Tibial artery (tissue), 4 donors: ENCODE results near the gene HSF4.

Experiments
- DNase-seq, 2 donors: peaks; one replicate each; pipeline ENCODE4 v3.0.0-alpha.2; 2019
- H3K27ac ChIP-seq, 2 donors: fragments of 200-600 bp; sonication (generic) in 1 of 2; 1 replicate in 1 of 2; 2 replicates in 1 of 2; pipeline ENCODE4 v1.5.1; 2018 to 2019; ENCODE audit warnings: mild to moderate bottlenecking in 1 of 2
- H3K27me3 ChIP-seq, 2 donors: fragments of 200-600 bp; sonication (generic) in 1 of 2; one replicate each; pipeline versions ENCODE4 v1.5.1 to v1.6.0; 2016 to 2019
- H3K36me3 ChIP-seq, 3 donors: fragments of 200-600 bp; sonication (generic) in 2 of 3; one replicate each; pipeline ENCODE4 v1.5.1; 2016 to 2019; ENCODE audit warnings: mild to moderate bottlenecking in 2 of 3
- H3K4me1 ChIP-seq, 4 donors: fragments of 200-600 bp; sonication (generic) in 2 of 4; 1 replicate in 3 of 4; 2 replicates in 1 of 4; pipeline ENCODE4 v1.5.1; 2016 to 2019
- H3K4me3 ChIP-seq, 2 donors: fragments of 200-600 bp; sonication (generic) in 1 of 2; 1 replicate in 1 of 2; 2 replicates in 1 of 2; pipeline ENCODE4 v1.5.1; 2018 to 2019; ENCODE audit warnings: mild to moderate bottlenecking in 2 of 2
- H3K9me3 ChIP-seq, 3 donors: fragments of 200-600 bp; sonication (generic) in 1 of 3; one replicate each; pipeline ENCODE4 v1.5.1; 2016 to 2019
- intact Hi-C: fragments of 100-400 bp; cut with DNase I; formaldehyde crosslinking; loops from one replicate; pipeline ENCODE4 v1.15.0; 2023; ENCODE audit warnings: low total_unique reads
- TF ChIP-seq, protein P1 (sequence below), 2 experiments: fragments of 200-600 bp in 1 of 2; fragments of 450-650 bp in 1 of 2; IDR thresholded peaks; one replicate each; pipeline ENCODE4 v1.5.1; 2017 to 2019; ENCODE audit warnings: antibody characterized with exemption in 2 of 2, mild to moderate bottlenecking in 1 of 2, moderate library complexity in 1 of 2

HSF4 gene

DNA sequence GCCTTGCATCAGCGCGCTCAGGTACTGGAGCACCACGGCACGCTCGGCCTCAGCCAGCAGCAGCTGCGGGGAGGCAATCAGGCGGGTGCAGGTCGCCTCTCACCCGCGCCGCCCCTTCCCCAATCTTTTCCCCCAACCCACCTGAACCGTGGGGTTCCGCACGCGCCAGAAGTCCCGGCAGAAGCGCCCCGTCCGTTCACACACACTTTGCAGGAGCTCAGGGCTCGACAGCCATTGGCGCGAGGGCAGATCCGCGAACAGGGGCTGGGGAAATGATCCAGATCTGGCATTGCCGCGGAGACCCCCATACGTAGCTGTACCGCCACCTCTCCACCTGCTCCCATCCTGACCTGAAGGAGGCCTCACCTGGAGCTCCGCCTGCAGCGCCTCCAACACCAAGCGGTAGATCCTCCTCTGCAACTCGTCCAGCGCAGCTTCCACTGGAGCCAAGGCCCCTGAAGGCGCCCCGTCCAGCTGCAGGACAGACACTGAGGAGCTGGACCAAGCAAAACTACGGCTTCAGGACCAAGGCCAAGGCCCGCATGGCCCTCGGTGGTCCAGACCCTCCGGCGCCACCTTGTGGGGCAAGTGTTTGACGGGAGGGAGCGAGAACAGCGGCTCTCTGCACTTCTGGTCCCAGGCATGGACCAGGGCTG, 20.6 kb downstream of the HSF4 start:
- Histone ChIP-seq H3K9me3 (no peaks in the 10 kb centered on the region), H3K27ac (peak overlapping the region in 1 of 2 donors; percentile 84), H3K4me3 (peak overlapping the region; percentile 2 to 90), H3K4me1 (peaks cover 0 to 33% (median 26%) of the 10 kb centered on the region in 4 donors), H3K27me3 (no peaks in the 10 kb centered on the region), H3K36me3 (no peaks in the 10 kb centered on the region)
- peak; percentile 93 to 96 for DNase-seq
- TF ChIP-seq, protein P1, sequence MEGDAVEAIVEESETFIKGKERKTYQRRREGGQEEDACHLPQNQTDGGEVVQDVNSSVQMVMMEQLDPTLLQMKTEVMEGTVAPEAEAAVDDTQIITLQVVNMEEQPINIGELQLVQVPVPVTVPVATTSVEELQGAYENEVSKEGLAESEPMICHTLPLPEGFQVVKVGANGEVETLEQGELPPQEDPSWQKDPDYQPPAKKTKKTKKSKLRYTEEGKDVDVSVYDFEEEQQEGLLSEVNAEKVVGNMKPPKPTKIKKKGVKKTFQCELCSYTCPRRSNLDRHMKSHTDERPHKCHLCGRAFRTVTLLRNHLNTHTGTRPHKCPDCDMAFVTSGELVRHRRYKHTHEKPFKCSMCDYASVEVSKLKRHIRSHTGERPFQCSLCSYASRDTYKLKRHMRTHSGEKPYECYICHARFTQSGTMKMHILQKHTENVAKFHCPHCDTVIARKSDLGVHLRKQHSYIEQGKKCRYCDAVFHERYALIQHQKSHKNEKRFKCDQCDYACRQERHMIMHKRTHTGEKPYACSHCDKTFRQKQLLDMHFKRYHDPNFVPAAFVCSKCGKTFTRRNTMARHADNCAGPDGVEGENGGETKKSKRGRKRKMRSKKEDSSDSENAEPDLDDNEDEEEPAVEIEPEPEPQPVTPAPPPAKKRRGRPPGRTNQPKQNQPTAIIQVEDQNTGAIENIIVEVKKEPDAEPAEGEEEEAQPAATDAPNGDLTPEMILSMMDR (IDR thresholded peaks at IDR 0.05) = peak; percentile 83 to 89
- intact Hi-C loops = loop anchor here (10.0 kb wide), 2 partner anchors 160 to 210 kb away; partner anchors contain the start of gene CBFB

DNA sequence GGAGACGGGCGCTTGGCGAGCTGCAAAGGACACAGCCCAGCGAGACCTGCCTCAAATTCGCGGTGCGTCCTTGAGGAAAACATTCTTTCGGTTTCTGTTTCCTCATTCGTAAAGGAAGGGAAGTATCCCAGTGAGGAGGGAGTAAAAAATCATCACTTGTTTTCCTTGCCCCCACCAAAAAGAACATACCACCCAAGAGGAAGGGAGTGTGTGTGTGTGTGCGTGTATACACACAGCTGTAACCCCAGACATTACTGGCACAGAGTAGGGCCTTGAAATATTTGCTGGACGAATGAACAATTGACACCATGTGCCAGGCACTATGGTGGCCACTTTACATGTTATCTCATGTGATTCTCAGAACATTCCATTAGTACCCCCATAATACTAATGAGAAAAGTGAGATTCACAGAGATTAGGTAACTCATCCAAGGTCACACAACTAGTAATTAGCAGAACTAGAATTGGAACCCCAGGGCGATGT, 21.1 kb downstream of the HSF4 start:
- Histone ChIP-seq H3K4me1 (peaks cover 0 to 33% (median 26%) of the 10 kb centered on the region in 4 donors), H3K9me3 (no peaks in the 10 kb centered on the region), H3K4me3 (peak overlapping the region; percentile 2 to 90), H3K36me3 (no peaks in the 10 kb centered on the region), H3K27me3 (no peaks in the 10 kb centered on the region), H3K27ac (no peak overlapping the region)
- no peak for DNase-seq
- intact Hi-C loops = loop anchor here (10.0 kb wide), 2 partner anchors 161 to 211 kb away; partner anchors contain the start of gene CBFB
- TF ChIP-seq, protein P1 (IDR thresholded peaks at IDR 0.05) = no peak

DNA sequence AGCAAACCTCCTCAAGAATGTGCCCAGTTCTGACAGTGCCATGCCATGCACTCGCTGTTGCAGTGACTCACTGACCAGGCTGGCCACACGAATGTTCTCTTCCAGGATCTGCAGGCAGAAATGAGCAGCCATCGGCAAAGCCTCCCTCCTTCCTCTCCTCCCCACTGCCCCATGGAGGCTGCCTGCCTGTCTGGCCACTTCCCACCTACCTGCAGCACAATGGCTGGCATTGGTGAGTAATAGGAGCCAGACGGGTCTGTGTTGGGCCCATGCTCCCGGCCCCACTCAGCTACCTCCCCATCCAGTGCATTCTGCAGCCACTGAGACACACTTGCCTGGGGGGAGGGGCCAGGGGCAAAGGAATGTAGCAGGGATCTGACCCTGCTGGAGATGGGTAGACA, 22.0 kb downstream of the HSF4 start:
- no peak for DNase-seq
- H3K4me1 ChIP-seq = peaks cover 0 to 32% (median 29%) of the 10 kb centered on the region in 4 donors
- no peaks in the 10 kb centered on the region for H3K27me3 ChIP-seq
- H3K9me3 ChIP-seq = no peaks in the 10 kb centered on the region
- H3K27ac ChIP-seq = no peak overlapping the region
- H3K36me3 ChIP-seq = no peaks in the 10 kb centered on the region
- H3K4me3 ChIP-seq = no peak overlapping the region
- TF ChIP-seq, protein P1 (IDR thresholded peaks at IDR 0.05) = no peak
- intact Hi-C loops = loop anchor here (10.0 kb wide), 2 partner anchors 162 to 212 kb away; partner anchors contain the start of gene CBFB

DNA sequence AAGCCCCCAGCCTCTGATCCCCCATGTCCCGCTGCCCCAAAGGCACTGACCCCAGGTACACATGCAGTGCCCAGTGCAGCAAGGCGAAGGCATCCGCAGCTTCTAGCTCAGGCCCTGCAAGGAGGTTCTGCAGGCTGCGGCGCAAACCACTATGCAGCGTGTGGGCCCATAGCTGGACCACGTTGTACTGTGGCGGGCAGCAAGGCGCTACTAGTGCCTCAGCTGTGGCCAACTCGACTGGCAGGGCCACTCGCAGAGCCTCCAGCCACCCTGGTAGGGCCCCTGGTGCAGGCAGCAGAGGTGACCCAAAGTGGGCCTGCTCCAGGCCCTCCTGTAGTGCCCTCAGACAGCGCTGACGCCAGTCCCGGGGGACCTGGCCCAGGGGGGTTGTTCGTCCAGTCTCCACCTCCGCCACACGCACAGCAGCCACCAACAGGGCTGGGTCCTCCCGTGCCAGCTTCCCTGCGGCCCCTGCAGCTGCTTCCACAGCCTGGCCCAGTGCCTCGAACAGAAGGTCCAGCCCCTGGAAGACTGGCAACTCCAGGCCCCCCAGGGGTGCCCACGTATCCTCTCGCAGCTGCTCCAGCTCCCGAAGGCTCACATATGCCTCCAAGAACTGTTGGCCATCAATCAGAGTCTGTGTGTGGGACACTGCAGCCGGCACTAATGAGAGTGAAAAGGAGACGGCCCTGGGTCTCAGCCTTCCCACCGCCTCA, 22.8 kb downstream of the HSF4 start:
- DNase-seq = no peak
- Histone ChIP-seq H3K9me3 (no peaks in the 10 kb centered on the region), H3K4me3 (no peak overlapping the region), H3K27ac (no peak overlapping the region), H3K27me3 (no peaks in the 10 kb centered on the region), H3K4me1 (peaks cover 0 to 34% (median 31%) of the 10 kb centered on the region in 4 donors), H3K36me3 (no peaks in the 10 kb centered on the region)
- intact Hi-C loops = loop anchor here (10.0 kb wide), 2 partner anchors 163 to 213 kb away; partner anchors contain the start of gene CBFB
- TF ChIP-seq, protein P1 (IDR thresholded peaks at IDR 0.05) = no peak

DNA sequence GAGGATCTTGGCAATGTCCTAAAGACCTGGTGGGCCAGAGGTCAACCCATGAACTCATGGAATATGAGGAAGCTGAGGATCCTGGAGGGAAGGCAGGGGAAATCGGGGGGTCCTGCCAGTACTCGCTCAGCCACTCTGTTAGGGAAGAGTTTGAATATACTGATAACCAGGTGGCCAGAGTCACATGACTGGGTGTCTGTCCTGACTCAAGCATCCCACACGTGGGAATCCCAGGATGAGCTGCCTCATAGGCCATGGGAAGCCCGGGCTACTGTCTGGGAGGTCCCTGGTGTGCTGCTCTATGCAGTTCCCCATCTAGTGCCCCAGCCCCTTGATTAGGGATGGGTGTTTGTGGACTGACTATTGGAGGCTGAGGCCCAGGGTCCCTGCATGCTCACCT, 23.8 kb downstream of the HSF4 start:
- Histone ChIP-seq H3K27ac (no peak overlapping the region), H3K9me3 (no peaks in the 10 kb centered on the region), H3K4me1 (peaks cover 10 to 38% (median 35%) of the 10 kb centered on the region in 4 donors), H3K27me3 (no peaks in the 10 kb centered on the region), H3K36me3 (peaks cover 0 to 4% (median 0%) of the 10 kb centered on the region in 3 donors), H3K4me3 (no peak overlapping the region)
- TF ChIP-seq, protein P1 (IDR thresholded peaks at IDR 0.05) = no peak
- intact Hi-C loops = loop anchor here (10.0 kb wide), 2 partner anchors 164 to 214 kb away; partner anchors contain the start of gene CBFB
- no peak for DNase-seq
